Panc1 (cell line): ENCODE data around the gene SAMD1. TPM values are rescaled to one million over a fixed set of nuclear protein-coding genes. Genes with fewer than 3 reads are reported as not detected.

Experiments
- ATAC-seq: fragments of 200-7000 bp; cut with Tn5 transposase; 2 replicates; pipeline ENCODE4 v1.9.1; 2020; ENCODE audit warnings: mild to moderate bottlenecking, moderate library complexity
- BruUV-seq: library from RNA; stranded (reverse); fragments of 400-500 nt; replicated peaks from 2 replicates; lab custom pipeline; 2021; lab: Mats Ljungman, UMichigan
- CTCF ChIA-PET: fragments of 300-600 bp; sonication (Branson Sonifier 250); formaldehyde crosslinking; loops from one replicate; lab custom pipeline; 2022; ENCODE audit warnings: antibody characterized with exemption; lab: Charles Lee
- POLR2A ChIA-PET: fragments of 300-600 bp; sonication (Branson Sonifier 250); formaldehyde crosslinking; loops from one replicate; lab custom pipeline; 2022; ENCODE audit warnings: antibody characterized with exemption; lab: Charles Lee
- DNase-seq: peaks from one replicate; pipeline ENCODE4 v3.0.0-alpha.2; 2010; ENCODE audit warnings: low read depth, low spot score
- H3K27ac ChIP-seq: 2 replicates; pipeline ENCODE4 v1.5.1; 2011; ENCODE audit warnings: mild to moderate bottlenecking, low read length, inconsistent platforms
- H3K27me3 ChIP-seq: fragments of 200-500 bp; sonication (Bioruptor generic); 2 replicates; pipeline ENCODE4 v1.6.0; 2014; ENCODE audit warnings: low read length, inconsistent platforms; ENCODE audit not compliant: control insufficient read depth, insufficient read depth
- H3K36me3 ChIP-seq: fragments of 200-500 bp; sonication (Bioruptor generic); 2 replicates; pipeline ENCODE4 v1.5.1; 2014; ENCODE audit warnings: inconsistent platforms, mild to moderate bottlenecking, low read length, moderate library complexity; ENCODE audit not compliant: control insufficient read depth, insufficient read depth
- H3K4me1 ChIP-seq: 2 replicates; pipeline ENCODE4 v1.5.1; 2011; ENCODE audit warnings: inconsistent platforms, mild to moderate bottlenecking, low read length, moderate library complexity; ENCODE audit not compliant: control insufficient read depth, insufficient read depth
- H3K4me3 ChIP-seq, 2 experiments: 2 replicates each; pipeline ENCODE4 v1.5.1; 2011 to 2012; ENCODE audit warnings: low read depth in 2 of 2, low read length in 2 of 2, mild to moderate bottlenecking in 2 of 2, inconsistent platforms in 1 of 2, moderate library complexity in 1 of 2
- H3K9me3 ChIP-seq: fragments of 200-500 bp; sonication (Bioruptor generic); 2 replicates; pipeline ENCODE4 v1.5.1; 2014; ENCODE audit warnings: low read depth, mild to moderate bottlenecking, inconsistent platforms, low read length, moderate library complexity; ENCODE audit not compliant: control insufficient read depth, insufficient read depth
- POLR2AphosphoS5 ChIP-seq: IDR thresholded peaks from 2 replicates; pipeline ENCODE4 v1.6.1; 2012; ENCODE audit warnings: mild to moderate bottlenecking, low read depth, low read length, moderate library complexity
- SIN3A ChIP-seq: IDR thresholded peaks from 2 replicates; pipeline ENCODE4 v1.6.1; 2012; ENCODE audit warnings: low read depth, mild to moderate bottlenecking, low read length, moderate library complexity, borderline replicate concordance; ENCODE audit not compliant: insufficient read depth
- TCF7L2 ChIP-seq: IDR thresholded peaks from 2 replicates; pipeline ENCODE4 v1.6.1; 2011; ENCODE audit warnings: mild to moderate bottlenecking, low read depth, low read length, inconsistent platforms
- in situ Hi-C: cut with HindIII; loops from 2 replicates; pipeline ENCODE4 v1.10.0; 2016; ENCODE audit warnings: low sequenced_read_pairs, low pct_unique_long_range_greater_than_20kb
- intact Hi-C: fragments of 100-400 bp; cut with micrococcal nuclease; formaldehyde crosslinking; loops from one replicate; pipeline ENCODE4 v1.10.0; 2022; ENCODE audit not compliant: unreplicated experiment
- total RNA-seq: library from RNA; stranded (reverse); gene quantifications from one replicate; pipeline ENCODE4 v1.2.1, GENCODE V29; 2021; ENCODE audit not compliant: unreplicated experiment
- TF ChIP-seq, protein P1 (sequence below), 2 experiments: IDR thresholded peaks; 2 replicates each; pipeline ENCODE4 v1.6.1; 2011 to 2012; ENCODE audit warnings: low read depth in 2 of 2, control low read depth in 1 of 2, low read length in 1 of 2, mild to moderate bottlenecking in 1 of 2, moderate library complexity in 1 of 2; ENCODE audit not compliant: insufficient read depth in 1 of 2
- TF ChIP-seq, protein P2 (sequence below): fragments of 450-650 bp; IDR thresholded peaks from 2 replicates; pipeline ENCODE4 v1.5.1; 2017; ENCODE audit warnings: mild to moderate bottlenecking

The SAMD1 gene
- total RNA-seq, 1 experiment from 2014 or later: 82.0 TPM

DNA sequence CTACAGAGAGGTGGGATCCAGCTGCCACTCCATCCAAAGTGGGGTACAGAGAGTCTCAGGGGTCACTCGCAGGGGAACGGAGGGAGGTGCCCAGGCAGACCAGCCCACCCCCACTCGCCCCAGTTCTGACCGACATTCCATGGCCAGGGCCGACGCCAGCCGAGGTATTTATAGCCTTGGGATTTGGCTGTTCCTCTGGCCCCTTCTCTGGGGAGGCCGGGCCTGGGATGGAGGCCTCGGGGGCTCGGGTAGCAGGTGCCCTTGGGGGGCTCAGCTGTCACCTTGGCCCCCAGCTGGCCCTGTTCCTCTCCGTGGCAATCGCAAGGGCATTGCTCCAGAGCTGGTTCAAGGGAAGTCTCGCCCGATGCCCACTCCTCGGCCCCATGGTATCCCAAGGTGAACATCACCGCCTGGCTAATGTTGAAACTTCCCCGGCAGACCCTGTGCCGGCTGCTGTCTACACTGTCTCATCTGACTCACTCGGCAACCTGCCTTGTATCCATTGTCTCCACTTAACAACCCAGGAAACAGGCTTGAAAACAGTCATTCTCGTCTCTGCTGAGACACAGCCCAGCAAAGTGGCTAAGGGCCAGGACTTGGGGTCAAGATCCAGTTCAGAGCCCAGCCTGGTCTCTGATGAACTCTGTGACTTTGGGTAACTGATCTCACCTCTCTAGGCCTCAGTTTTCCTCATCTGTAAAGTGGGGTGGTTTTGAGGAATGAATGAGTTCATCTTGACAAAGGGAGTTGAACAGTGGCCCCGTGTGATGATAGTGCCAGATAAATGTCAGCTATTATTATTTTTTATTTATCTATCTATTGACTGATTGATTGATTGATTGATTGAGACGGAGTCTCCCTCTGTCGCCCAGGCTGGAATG is 17.3 kb upstream of the SAMD1 start:
- no peak overlapping the region for H3K27ac ChIP-seq
- peak; percentile 47; the same call in 1 of the 2 replicates for ATAC-seq
- BruUV-seq: no TSS peak

DNA sequence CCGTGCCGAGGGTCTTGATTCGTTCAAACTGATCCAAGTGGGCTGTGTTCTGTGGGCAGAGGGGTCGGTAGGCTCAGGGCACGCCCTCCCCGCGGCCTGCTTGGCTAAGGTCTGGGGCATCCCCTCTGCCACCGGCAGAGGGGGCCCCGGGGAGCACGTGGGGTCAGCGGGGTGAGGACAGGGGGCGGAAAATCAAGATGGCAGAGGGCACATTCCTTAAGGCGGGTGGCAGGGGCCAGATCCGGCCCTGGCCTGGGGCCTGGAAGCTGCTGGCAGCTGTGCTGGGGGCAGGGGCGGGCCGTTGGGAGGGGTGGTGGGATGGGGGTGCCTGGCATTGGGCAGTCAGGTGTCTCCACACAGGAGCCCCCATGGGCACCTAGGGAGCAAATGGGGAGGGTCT is 16.3 kb upstream of the SAMD1 start:
- Histone ChIP-seq H3K4me3 (no peak overlapping the region), H3K27ac (no peak overlapping the region), H3K9me3 (no peaks in the 10 kb centered on the region), H3K4me1 (no peaks in the 10 kb centered on the region), H3K36me3 (no peaks in the 10 kb centered on the region), H3K27me3 (no peaks in the 10 kb centered on the region)
- ChIA-PET POLR2A (no interaction called here), CTCF (no interaction called here)
- ATAC-seq (no peak), DNase-seq (no peak)
- no TSS peak for BruUV-seq
- intact Hi-C loops (no loop called here), in situ Hi-C loops (no loop called here)
- TF ChIP-seq SIN3A: no peak
- TF ChIP-seq, protein P1, sequence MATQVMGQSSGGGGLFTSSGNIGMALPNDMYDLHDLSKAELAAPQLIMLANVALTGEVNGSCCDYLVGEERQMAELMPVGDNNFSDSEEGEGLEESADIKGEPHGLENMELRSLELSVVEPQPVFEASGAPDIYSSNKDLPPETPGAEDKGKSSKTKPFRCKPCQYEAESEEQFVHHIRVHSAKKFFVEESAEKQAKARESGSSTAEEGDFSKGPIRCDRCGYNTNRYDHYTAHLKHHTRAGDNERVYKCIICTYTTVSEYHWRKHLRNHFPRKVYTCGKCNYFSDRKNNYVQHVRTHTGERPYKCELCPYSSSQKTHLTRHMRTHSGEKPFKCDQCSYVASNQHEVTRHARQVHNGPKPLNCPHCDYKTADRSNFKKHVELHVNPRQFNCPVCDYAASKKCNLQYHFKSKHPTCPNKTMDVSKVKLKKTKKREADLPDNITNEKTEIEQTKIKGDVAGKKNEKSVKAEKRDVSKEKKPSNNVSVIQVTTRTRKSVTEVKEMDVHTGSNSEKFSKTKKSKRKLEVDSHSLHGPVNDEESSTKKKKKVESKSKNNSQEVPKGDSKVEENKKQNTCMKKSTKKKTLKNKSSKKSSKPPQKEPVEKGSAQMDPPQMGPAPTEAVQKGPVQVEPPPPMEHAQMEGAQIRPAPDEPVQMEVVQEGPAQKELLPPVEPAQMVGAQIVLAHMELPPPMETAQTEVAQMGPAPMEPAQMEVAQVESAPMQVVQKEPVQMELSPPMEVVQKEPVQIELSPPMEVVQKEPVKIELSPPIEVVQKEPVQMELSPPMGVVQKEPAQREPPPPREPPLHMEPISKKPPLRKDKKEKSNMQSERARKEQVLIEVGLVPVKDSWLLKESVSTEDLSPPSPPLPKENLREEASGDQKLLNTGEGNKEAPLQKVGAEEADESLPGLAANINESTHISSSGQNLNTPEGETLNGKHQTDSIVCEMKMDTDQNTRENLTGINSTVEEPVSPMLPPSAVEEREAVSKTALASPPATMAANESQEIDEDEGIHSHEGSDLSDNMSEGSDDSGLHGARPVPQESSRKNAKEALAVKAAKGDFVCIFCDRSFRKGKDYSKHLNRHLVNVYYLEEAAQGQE (IDR thresholded peaks at IDR 0.05; ENCODE audit: insufficient read depth in 1 of 2, low read depth in 2 of 2, low read length in 1 of 2): no peak
- TF ChIP-seq POLR2AphosphoS5: no peak
- no peak for TF ChIP-seq TCF7L2
- TF ChIP-seq, protein P2, sequence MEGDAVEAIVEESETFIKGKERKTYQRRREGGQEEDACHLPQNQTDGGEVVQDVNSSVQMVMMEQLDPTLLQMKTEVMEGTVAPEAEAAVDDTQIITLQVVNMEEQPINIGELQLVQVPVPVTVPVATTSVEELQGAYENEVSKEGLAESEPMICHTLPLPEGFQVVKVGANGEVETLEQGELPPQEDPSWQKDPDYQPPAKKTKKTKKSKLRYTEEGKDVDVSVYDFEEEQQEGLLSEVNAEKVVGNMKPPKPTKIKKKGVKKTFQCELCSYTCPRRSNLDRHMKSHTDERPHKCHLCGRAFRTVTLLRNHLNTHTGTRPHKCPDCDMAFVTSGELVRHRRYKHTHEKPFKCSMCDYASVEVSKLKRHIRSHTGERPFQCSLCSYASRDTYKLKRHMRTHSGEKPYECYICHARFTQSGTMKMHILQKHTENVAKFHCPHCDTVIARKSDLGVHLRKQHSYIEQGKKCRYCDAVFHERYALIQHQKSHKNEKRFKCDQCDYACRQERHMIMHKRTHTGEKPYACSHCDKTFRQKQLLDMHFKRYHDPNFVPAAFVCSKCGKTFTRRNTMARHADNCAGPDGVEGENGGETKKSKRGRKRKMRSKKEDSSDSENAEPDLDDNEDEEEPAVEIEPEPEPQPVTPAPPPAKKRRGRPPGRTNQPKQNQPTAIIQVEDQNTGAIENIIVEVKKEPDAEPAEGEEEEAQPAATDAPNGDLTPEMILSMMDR: no peak

More for the DNA sequence above, 17.3 kb upstream of the SAMD1 start:
- no peaks in the 10 kb centered on the region for H3K36me3 ChIP-seq
- DNase-seq: no peak
- no peak overlapping the region for H3K4me3 ChIP-seq
- CTCF ChIA-PET: no interaction called here
- in situ Hi-C loops (no loop called here), intact Hi-C loops (no loop called here)
- no peaks in the 10 kb centered on the region for H3K27me3 ChIP-seq
- peaks cover 7% of the 10 kb centered on the region for H3K4me1 ChIP-seq
- no peaks in the 10 kb centered on the region for H3K9me3 ChIP-seq
- POLR2A ChIA-PET: no interaction called here
- TF ChIP-seq, protein P2: no peak
- TF ChIP-seq SIN3A (no peak), TCF7L2 (no peak), POLR2AphosphoS5 (no peak)
- TF ChIP-seq, protein P1 (IDR thresholded peaks at IDR 0.05; ENCODE audit: insufficient read depth in 1 of 2, low read depth in 2 of 2, low read length in 1 of 2): no peak
